ENCODE results near the gene ASTN1. TPM values are rescaled to one million over a fixed set of nuclear protein-coding genes. Genes with fewer than 3 reads are reported as not detected.
A peak's percentile ranks its signal among the peaks of the same experiment; 100 is the strongest.

The ASTN1 gene
- total RNA-seq, 4 donors from 2014 or later: 1.2 to 2.2 (median 1.6) TPM

- no peaks in the 10 kb centered on the region for H3K4me1 ChIP-seq
- H3K9me3 ChIP-seq: no peaks in the 10 kb centered on the region
- no peak overlapping the region for H3K4me3 ChIP-seq
- DNase-seq (ENCODE audit: extremely low spot score): no peak
- TF ChIP-seq CTCF (IDR thresholded peaks at IDR 0.05) (no peak), EP300 (IDR thresholded peaks at IDR 0.05) (no peak), POLR2A (IDR thresholded peaks at IDR 0.05; ENCODE audit: low read depth) (no peak), POLR2AphosphoS5 (IDR thresholded peaks at IDR 0.05) (no peak)
- H3K27ac ChIP-seq (replicated peaks in 1 of 4): no peak overlapping the region
- no peaks in the 10 kb centered on the region for H3K36me3 ChIP-seq
- intact Hi-C loops (cut with DNase I): no loop called here
- no peaks in the 10 kb centered on the region for H3K27me3 ChIP-seq
Measured at GRCh38 chr1:177092001-177092400, 72.5 kb downstream of the ASTN1 start.

GRCh38 chr1:177091040-177091439 is 73.5 kb downstream of the ASTN1 start:
- H3K9me3 ChIP-seq: no peaks in the 10 kb centered on the region
- H3K4me3 ChIP-seq: no peak overlapping the region
- H3K4me1 ChIP-seq: no peaks in the 10 kb centered on the region
- TF ChIP-seq CTCF (IDR thresholded peaks at IDR 0.05) (no peak), EP300 (IDR thresholded peaks at IDR 0.05) (no peak), POLR2A (IDR thresholded peaks at IDR 0.05; ENCODE audit: low read depth) (no peak), POLR2AphosphoS5 (IDR thresholded peaks at IDR 0.05) (no peak)
- intact Hi-C loops (cut with DNase I): no loop called here
- WGBS: 77% methylated on average over 1 of the region's 1 CpG
- no peak overlapping the region for H3K27ac ChIP-seq (replicated peaks in 1 of 4)
- H3K27me3 ChIP-seq: no peaks in the 10 kb centered on the region
- no peaks in the 10 kb centered on the region for H3K36me3 ChIP-seq
- DNase-seq (ENCODE audit: extremely low spot score): no peak

DNA sequence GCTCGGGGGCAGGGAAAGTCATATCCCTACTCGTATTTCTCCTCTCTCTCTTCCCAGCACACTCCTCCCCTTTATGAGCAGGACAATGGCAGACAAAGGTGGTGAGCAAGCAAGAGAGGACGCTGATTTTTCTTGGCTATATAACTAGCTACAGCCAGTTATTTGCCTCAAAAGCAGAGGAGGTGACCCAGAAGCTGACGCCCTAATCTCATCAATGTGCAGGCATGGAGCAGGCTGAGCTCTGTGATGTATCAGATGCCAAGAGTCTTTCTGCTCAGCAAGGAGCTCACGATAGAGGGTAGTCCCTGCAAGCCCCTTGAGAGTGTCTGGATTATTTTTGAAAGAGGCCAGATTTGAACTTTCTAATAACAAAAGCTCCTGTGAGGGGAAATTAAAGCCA is 75.5 kb downstream of the ASTN1 start:
- WGBS: 72% methylated on average over 5 of the region's 5 CpGs
- TF ChIP-seq CTCF (IDR thresholded peaks at IDR 0.05) (no peak), POLR2A (IDR thresholded peaks at IDR 0.05; ENCODE audit: low read depth) (no peak)
- H3K36me3 ChIP-seq: no peaks in the 10 kb centered on the region
- H3K27me3 ChIP-seq: no peaks in the 10 kb centered on the region
- no peak overlapping the region for H3K27ac ChIP-seq (replicated peaks in 1 of 4)
- H3K4me1 ChIP-seq: no peaks in the 10 kb centered on the region
- H3K4me3 ChIP-seq: no peak overlapping the region
- H3K9me3 ChIP-seq: no peaks in the 10 kb centered on the region
- peak; percentile 39 for DNase-seq (ENCODE audit: extremely low spot score)
- intact Hi-C loops (cut with DNase I): no loop called here

DNA sequence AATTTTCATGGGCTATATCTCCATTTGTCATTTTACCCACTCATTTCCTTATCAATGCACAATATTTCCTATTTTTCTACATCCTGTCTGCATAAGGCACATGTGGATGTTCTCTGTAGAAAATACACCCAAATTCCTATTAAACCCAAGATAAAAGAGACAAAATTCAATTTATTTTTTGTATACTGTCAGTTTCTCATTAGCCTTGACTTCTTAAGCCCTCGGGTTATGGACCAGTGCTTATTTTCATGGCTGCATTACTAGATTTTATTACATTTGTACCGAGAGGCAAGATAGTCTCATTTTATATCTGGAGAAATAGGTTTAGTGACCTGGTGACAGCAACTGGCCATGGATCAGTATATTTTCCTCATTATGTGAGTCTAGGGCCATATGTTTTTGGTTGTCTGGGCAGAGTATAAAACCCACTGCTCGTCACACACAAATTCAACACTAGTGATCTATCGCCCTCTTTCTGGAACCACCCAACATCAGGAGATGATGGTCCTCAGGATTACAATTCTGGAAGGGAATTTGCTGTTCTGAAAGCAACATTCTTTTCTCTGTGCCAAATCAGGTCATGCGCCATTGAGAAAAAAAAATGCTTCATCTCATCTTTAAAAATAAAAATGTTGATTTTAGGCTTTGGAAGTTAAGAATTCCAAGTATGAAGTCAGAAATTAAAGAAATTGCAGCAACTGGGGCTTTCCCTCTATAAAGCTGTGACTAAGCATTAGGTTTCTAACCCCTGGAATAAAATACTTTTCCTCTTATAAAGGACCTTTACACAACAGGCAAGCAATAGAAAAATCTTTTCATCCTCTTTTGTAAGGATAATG is 81.4 kb downstream of the ASTN1 start:
- Histone ChIP-seq H3K4me3 (no peak overlapping the region), H3K36me3 (no peaks in the 10 kb centered on the region), H3K27me3 (no peaks in the 10 kb centered on the region), H3K4me1 (no peaks in the 10 kb centered on the region), H3K27ac (replicated peaks in 1 of 4) (no peak overlapping the region), H3K9me3 (no peaks in the 10 kb centered on the region)
- no peak for DNase-seq (ENCODE audit: extremely low spot score)
- TF ChIP-seq POLR2A (IDR thresholded peaks at IDR 0.05; ENCODE audit: low read depth): no peak
- TF ChIP-seq CTCF (IDR thresholded peaks at IDR 0.05): no peak
- TF ChIP-seq EP300 (IDR thresholded peaks at IDR 0.05): no peak
- no peak for TF ChIP-seq POLR2AphosphoS5 (IDR thresholded peaks at IDR 0.05)
- intact Hi-C loops (cut with DNase I): no loop called here
- 76% methylated on average over 5 of the region's 5 CpGs for WGBS

DNA sequence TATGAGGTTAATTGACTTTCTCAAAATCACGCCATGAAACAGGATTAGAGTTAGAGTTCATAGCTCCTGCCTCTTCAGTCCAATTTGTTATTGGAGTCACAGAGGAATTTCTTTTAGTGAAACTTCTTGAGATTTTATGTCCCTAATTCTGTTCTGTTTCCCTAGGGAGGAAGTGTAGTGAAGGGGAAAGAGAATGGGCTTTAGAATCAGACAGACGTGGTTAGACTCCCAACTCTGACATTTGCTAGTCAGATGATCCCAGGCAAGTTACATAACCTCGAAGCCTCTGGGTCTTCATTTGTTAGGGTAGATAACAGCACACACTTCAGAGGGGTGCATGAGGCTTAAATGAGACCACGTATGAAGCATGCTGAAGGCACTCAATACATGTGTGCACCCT is 83.9 kb downstream of the ASTN1 start:
- Histone ChIP-seq H3K9me3 (no peaks in the 10 kb centered on the region), H3K4me1 (no peaks in the 10 kb centered on the region), H3K27ac (replicated peaks in 1 of 4) (no peak overlapping the region), H3K27me3 (no peaks in the 10 kb centered on the region), H3K36me3 (no peaks in the 10 kb centered on the region), H3K4me3 (no peak overlapping the region)
- DNase-seq (ENCODE audit: extremely low spot score): no peak
- TF ChIP-seq CTCF (IDR thresholded peaks at IDR 0.05) (no peak), POLR2A (IDR thresholded peaks at IDR 0.05; ENCODE audit: low read depth) (no peak), EP300 (IDR thresholded peaks at IDR 0.05) (no peak)
- 81% methylated on average over 4 of the region's 4 CpGs for WGBS
- intact Hi-C loops (cut with DNase I): no loop called here
